Stomach smooth muscle (tissue), 2 donors: ENCODE data around the gene AGA.

Source experiments
- H3K27ac ChIP-seq: one replicate; pipeline ENCODE4 v1.7.0; 2013; ENCODE audit warnings: mild to moderate bottlenecking, low read length, inconsistent platforms
- H3K27me3 ChIP-seq, 2 donors: one replicate each; pipeline ENCODE4 v1.7.0; 2013; ENCODE audit warnings: low read length in 2 of 2; ENCODE audit not compliant: insufficient read depth in 2 of 2, control insufficient read depth in 1 of 2
- H3K36me3 ChIP-seq, 2 donors: one replicate each; pipeline ENCODE4 v1.7.0; 2013; ENCODE audit warnings: low read length in 2 of 2; ENCODE audit not compliant: control insufficient read depth in 2 of 2, insufficient read depth in 2 of 2
- H3K4me1 ChIP-seq: one replicate; pipeline ENCODE4 v1.7.0; 2013; ENCODE audit warnings: low read length; ENCODE audit not compliant: control insufficient read depth, insufficient read depth
- H3K4me3 ChIP-seq, 2 donors: one replicate each; pipeline ENCODE4 v1.7.0; 2013; ENCODE audit warnings: low read length in 2 of 2
- H3K9ac ChIP-seq, 2 donors: one replicate each; pipeline ENCODE4 v1.7.0; 2013; ENCODE audit warnings: low read length in 2 of 2, mild to moderate bottlenecking in 1 of 2
- H3K9me3 ChIP-seq, 2 donors: one replicate each; pipeline ENCODE4 v1.7.0; 2013; ENCODE audit warnings: low read length in 2 of 2; ENCODE audit not compliant: control insufficient read depth in 2 of 2
- donor health status: healthy.
- donor health status: Pancreatic carcinoma.

Gene AGA

DNA sequence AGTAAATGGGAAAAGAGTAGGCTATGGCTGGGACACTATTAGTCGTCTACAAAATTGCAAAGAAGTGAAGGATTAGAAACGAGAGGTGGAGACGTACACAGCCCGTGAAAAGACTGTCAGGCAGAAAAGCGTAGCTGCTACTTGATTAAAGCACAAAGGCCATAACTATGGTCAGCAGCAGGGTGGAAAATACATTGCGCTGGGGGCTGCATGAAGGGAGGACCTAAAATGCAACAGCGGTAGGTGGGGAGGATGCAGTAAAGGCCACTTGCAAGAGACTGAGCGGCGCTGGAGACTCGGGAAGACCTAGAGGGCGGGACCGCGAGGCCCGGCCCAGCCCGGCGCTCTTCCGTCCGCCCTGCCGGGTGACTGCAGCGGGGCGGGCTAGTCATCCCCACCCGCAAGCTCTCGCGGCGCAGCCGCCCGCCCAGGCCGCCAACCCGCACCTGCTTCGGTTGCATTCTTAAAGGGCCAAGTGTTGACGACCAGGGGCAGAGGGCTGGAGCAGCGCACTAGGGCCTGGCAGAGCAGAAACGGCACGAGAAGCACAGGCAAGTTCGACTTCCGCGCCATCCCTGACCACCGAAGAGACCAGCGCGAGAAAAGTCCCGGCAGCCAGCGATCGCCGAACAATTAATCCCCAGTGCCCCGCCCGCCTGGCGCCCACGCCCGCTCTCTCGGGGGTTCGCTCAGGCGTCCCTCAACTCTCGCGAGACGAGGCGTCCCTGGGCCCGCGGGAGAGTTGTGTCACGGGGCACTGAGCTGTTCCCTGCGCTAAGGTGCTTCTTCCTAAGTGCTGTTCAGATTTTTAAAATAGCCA, at the start of gene AGA:
Gene AGA (minus strand): TSS at position 635 of the 820 bp plus-strand sequence. CDS start 62 bp downstream, at position 573.
- Histone ChIP-seq H3K9ac (peak within 1 kb of the TSS; percentile 85 to 98), H3K27ac (peak within 1 kb of the TSS; percentile 70)

GRCh38 chr4:177492022-177492421, 49.8 kb upstream of the AGA start:
- no peak overlapping the region for H3K4me3 ChIP-seq
- H3K27me3 ChIP-seq = no peaks in the 10 kb centered on the region
- no peaks in the 10 kb centered on the region for H3K36me3 ChIP-seq
- H3K4me1 ChIP-seq = no peaks in the 10 kb centered on the region
- no peaks in the 10 kb centered on the region for H3K9me3 ChIP-seq
- no peak overlapping the region for H3K27ac ChIP-seq
- no peak overlapping the region for H3K9ac ChIP-seq

More for the DNA sequence above, at the start of gene AGA:
- Histone ChIP-seq H3K9me3 (no peaks in the 10 kb centered on the region), H3K4me3 (peak within 1 kb of the TSS; percentile 77 to 93), H3K36me3 (peaks cover 2 to 6% of the 10 kb centered on the region in 2 donors), H3K27me3 (no peaks in the 10 kb centered on the region), H3K4me1 (peaks cover 4% of the 10 kb centered on the region)

GRCh38 chr4:177490769-177491168, 48.5 kb upstream of the AGA start:
- Histone ChIP-seq H3K36me3 (no peaks in the 10 kb centered on the region), H3K4me3 (no peak overlapping the region), H3K27ac (no peak overlapping the region), H3K27me3 (no peaks in the 10 kb centered on the region), H3K9ac (no peak overlapping the region), H3K4me1 (no peaks in the 10 kb centered on the region), H3K9me3 (no peaks in the 10 kb centered on the region)

- Histone ChIP-seq H3K27ac (no peak overlapping the region), H3K4me3 (no peak overlapping the region), H3K27me3 (no peaks in the 10 kb centered on the region), H3K9ac (no peak overlapping the region), H3K36me3 (no peaks in the 10 kb centered on the region), H3K9me3 (no peaks in the 10 kb centered on the region), H3K4me1 (no peaks in the 10 kb centered on the region)
Observed at GRCh38 chr4:177489471-177490246, 47.4 kb upstream of the AGA start.

DNA sequence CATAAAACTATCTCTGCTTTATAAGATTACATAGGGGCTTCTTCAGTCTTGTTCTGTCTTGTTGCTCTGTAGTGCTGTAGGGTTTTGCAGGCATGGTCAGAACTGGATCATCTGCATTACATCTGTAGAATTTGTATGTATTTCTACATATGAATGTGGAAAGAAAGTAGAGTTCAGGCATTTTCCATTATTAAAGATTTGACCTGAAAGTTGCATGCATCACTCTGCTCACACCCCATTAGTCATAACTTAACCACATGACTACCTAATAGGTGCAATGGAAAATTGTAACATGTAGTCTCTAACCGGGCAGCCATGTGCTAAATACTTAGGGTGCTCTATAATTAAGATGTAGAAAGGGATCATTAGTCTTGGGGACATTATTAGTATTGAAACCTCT, 45.7 kb upstream of the AGA start:
- Histone ChIP-seq H3K4me1 (no peaks in the 10 kb centered on the region), H3K4me3 (no peak overlapping the region), H3K36me3 (no peaks in the 10 kb centered on the region), H3K27me3 (no peaks in the 10 kb centered on the region), H3K9ac (no peak overlapping the region), H3K9me3 (no peaks in the 10 kb centered on the region), H3K27ac (no peak overlapping the region)

DNA sequence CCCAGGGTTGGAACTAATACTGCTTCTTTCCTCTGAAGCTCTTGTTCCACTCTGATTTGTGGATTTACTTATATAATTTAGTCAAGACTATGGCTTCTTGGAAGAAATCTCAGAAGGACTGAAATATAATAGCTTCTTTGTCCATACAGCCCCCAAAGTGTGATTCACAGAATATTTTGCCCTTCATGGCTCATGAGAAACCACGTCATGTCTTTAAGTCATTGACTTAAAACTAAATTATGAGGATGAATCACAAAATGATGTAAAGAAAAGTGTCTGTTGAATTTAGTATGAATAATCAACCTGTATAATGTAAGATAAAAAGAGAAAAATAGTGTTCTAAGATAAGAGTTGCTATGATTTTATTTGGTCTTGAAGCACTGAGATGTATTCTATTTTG, 43.3 kb upstream of the AGA start:
- H3K4me3 ChIP-seq = no peak overlapping the region
- H3K9me3 ChIP-seq = no peaks in the 10 kb centered on the region
- H3K27me3 ChIP-seq = no peaks in the 10 kb centered on the region
- no peaks in the 10 kb centered on the region for H3K4me1 ChIP-seq
- H3K9ac ChIP-seq = no peak overlapping the region
- no peaks in the 10 kb centered on the region for H3K36me3 ChIP-seq
- H3K27ac ChIP-seq = no peak overlapping the region

GRCh38 chr4:177484613-177485021, 42.4 kb upstream of the AGA start:
- H3K9me3 ChIP-seq = no peaks in the 10 kb centered on the region
- no peaks in the 10 kb centered on the region for H3K27me3 ChIP-seq
- H3K27ac ChIP-seq = no peak overlapping the region
- H3K4me1 ChIP-seq = no peaks in the 10 kb centered on the region
- no peak overlapping the region for H3K4me3 ChIP-seq
- H3K9ac ChIP-seq = no peak overlapping the region
- H3K36me3 ChIP-seq = no peaks in the 10 kb centered on the region

DNA sequence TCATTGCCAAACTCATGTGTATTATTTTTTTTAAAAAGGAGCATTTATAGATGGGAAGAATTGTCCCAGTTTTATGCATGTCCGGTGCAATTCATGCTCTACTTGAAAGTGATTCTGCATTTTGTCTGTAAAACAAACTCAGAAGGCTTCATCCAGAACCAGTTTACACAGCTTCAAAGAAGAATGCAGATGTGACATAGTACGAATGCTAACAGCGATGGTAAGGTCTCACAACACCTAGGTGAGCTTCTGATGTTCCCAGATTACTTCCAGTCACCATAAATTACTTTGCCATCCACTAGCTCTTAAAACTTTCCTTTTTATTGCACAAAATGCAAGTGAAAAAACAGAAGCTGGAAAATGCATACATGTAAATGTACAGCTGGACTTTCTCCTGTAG, 41.5 kb upstream of the AGA start:
- no peak overlapping the region for H3K27ac ChIP-seq
- H3K4me3 ChIP-seq = no peak overlapping the region
- no peaks in the 10 kb centered on the region for H3K9me3 ChIP-seq
- no peaks in the 10 kb centered on the region for H3K36me3 ChIP-seq
- no peaks in the 10 kb centered on the region for H3K4me1 ChIP-seq
- no peak overlapping the region for H3K9ac ChIP-seq
- no peaks in the 10 kb centered on the region for H3K27me3 ChIP-seq

DNA sequence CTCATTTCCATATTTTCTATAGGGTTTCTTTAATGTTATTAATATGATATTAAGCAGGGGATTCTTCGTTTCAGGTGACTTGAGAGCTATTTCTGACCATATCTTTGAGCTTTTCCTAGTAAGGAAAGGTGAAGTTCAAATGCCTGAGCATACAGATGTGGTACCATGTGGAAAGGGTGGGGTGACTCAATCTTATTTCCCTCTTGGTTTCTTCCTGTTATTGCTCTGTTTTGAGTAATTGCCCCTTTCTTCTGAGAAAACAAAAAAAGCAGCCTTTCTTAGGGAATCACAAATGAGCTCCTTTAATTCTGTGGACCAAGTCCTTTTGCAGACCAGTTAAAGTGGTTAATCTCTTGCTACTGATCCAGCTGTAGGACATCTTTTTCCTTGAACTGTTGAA, 41.0 kb upstream of the AGA start:
- H3K9ac ChIP-seq = no peak overlapping the region
- H3K27me3 ChIP-seq = no peaks in the 10 kb centered on the region
- H3K36me3 ChIP-seq = no peaks in the 10 kb centered on the region
- H3K4me1 ChIP-seq = no peaks in the 10 kb centered on the region
- H3K9me3 ChIP-seq = no peaks in the 10 kb centered on the region
- H3K4me3 ChIP-seq = no peak overlapping the region
- H3K27ac ChIP-seq = no peak overlapping the region

DNA sequence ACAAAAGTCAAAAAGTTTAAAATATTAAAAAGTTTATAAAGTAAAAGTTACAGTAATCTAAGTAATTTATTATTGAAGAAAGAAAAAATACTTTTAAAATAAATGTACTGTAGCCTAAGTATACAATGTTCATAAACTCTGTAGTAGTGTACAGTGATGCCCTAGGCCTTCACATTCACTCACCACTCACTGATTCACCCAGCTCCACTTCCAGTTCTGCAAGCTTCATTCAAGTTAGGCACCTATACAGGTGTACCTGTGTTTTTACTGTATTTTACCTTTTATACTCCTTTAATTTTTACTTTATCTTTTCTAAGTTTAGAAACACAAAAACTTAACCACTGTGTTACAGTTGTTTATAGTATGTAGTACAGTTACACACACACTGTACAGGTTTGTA, 40.1 kb upstream of the AGA start:
- H3K4me3 ChIP-seq = no peak overlapping the region
- H3K9ac ChIP-seq = no peak overlapping the region
- H3K36me3 ChIP-seq = no peaks in the 10 kb centered on the region
- no peaks in the 10 kb centered on the region for H3K4me1 ChIP-seq
- no peaks in the 10 kb centered on the region for H3K27me3 ChIP-seq
- no peak overlapping the region for H3K27ac ChIP-seq
- no peaks in the 10 kb centered on the region for H3K9me3 ChIP-seq

- Histone ChIP-seq H3K9me3 (no peaks in the 10 kb centered on the region), H3K4me1 (no peaks in the 10 kb centered on the region), H3K27me3 (no peaks in the 10 kb centered on the region), H3K9ac (no peak overlapping the region), H3K36me3 (no peaks in the 10 kb centered on the region), H3K27ac (no peak overlapping the region), H3K4me3 (no peak overlapping the region)
Observed at GRCh38 chr4:177480795-177481194, 38.6 kb upstream of the AGA start.
